ENCODE measurements around the gene IL17RD.

- TF ChIP-seq, protein P1, sequence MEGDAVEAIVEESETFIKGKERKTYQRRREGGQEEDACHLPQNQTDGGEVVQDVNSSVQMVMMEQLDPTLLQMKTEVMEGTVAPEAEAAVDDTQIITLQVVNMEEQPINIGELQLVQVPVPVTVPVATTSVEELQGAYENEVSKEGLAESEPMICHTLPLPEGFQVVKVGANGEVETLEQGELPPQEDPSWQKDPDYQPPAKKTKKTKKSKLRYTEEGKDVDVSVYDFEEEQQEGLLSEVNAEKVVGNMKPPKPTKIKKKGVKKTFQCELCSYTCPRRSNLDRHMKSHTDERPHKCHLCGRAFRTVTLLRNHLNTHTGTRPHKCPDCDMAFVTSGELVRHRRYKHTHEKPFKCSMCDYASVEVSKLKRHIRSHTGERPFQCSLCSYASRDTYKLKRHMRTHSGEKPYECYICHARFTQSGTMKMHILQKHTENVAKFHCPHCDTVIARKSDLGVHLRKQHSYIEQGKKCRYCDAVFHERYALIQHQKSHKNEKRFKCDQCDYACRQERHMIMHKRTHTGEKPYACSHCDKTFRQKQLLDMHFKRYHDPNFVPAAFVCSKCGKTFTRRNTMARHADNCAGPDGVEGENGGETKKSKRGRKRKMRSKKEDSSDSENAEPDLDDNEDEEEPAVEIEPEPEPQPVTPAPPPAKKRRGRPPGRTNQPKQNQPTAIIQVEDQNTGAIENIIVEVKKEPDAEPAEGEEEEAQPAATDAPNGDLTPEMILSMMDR (IDR thresholded peaks at IDR 0.05) = no peak
- no peak for TF ChIP-seq POLR2AphosphoS5 (IDR thresholded peaks at IDR 0.05; ENCODE audit: insufficient read depth in 1 of 2, low read depth in 1 of 2)
Observed at GRCh38 chr3:57057351-57057750, 107.8 kb downstream of the IL17RD start.

Data from vagina (tissue), 2 donors.